GM18951 (cell line): ENCODE data around the gene SEC24B.

ENCODE experiments used
- POLR2A ChIP-seq: IDR thresholded peaks from 4 replicates; pipeline ENCODE4 v1.6.1; 2011; ENCODE audit warnings: mild to moderate bottlenecking; ENCODE audit not compliant: insufficient read length, insufficient read depth; ENCODE audit errors: extremely low read depth
- in situ Hi-C: fragments of 300-500 bp; cut with MboI; formaldehyde crosslinking; loops from one replicate; pipeline ENCODE4 v1.12.0; 2022; ENCODE audit warnings: low sequenced_read_pairs, mixed read lengths, inconsistent platforms; ENCODE audit not compliant: unreplicated experiment

SEC24B gene

DNA sequence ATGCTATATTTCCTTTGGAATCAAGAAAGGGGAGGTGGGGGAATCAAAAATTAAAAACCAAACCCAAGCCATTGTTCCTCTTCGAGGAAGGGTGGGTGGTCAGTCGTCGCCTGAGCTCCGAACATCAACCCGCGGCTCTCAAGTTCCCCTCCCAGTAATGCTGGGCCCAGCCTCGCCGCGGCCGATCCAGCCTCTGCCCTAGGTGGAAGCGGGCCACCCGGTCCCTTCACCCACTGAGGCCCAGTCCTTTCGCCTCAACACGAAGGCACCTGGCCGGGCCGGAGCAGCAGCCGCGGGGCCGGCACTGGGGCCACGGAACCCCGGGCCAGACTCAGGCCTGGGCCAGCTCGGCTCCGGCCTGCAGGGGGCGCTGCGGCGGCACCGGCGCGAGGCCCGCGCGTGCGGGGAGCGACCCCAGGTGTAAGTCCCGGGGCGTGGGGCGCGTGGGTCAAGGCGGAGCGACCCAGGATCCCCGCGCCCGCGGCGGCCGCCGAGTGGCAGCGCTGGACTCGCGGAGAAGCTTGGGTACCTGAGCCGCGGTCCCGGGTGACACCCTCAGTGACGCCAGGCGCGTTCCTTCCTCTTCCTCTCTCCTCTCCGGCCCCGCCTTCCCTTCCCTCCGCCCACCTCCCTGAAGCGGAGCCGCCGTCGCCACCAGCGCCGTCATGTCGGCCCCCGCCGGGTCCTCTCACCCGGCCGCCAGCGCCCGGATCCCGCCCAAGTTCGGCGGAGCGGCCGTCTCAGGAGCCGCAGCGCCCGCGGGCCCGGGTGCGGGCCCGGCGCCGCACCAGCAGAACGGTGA, at the start of gene SEC24B:
Gene SEC24B, plus strand, starts transcription at position 611 of the 802 bp plus-strand sequence. Its CDS starts 55 bp downstream, at position 666.
- TF ChIP-seq POLR2A: peak; percentile 83
- in situ Hi-C loops: loop anchor here (25.0 kb wide), 1 partner anchor 229 kb away; no protein-coding TSS in a partner anchor

DNA sequence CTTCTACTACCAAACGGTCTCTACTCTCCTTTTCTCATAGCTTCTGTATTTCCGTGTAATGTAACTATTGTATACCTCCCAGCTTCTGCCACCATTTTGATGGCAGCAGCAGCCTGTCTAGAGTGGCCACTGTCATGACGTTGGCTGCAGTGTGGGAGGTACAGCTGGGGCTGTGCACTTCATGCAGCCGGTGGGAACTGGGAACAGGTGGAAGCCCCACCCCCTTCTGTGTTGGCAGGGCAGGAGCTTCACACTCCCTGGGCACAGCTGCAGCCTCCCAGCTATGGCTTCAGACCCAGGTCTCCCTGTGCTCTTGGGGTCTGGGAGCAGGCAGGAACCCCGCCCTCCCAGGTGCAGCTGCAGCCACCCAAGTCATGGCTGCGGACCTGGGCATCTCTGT, 49.8 kb upstream of the SEC24B start:
- in situ Hi-C loops: no loop called here
- TF ChIP-seq POLR2A: no peak

DNA sequence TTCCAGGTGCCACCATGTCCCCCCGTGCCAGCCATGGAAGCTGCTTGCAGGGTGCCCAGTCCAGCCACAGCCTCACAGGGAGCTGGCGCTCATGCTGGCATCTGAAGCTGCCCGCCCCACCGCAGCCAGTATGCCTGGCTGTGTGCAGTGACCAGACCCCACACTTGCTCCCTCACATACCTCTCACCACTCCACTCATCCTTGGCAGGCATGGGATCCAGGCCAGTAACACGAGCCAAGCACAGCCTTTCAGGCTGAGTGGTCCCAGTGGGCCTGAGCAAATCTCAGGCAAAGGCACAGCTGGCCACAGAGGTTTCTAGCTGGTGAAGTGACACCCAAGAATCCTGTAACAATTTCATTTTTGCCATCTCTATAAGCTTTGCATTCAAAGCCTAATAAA, 48.4 kb upstream of the SEC24B start:
- in situ Hi-C loops: no loop called here

DNA sequence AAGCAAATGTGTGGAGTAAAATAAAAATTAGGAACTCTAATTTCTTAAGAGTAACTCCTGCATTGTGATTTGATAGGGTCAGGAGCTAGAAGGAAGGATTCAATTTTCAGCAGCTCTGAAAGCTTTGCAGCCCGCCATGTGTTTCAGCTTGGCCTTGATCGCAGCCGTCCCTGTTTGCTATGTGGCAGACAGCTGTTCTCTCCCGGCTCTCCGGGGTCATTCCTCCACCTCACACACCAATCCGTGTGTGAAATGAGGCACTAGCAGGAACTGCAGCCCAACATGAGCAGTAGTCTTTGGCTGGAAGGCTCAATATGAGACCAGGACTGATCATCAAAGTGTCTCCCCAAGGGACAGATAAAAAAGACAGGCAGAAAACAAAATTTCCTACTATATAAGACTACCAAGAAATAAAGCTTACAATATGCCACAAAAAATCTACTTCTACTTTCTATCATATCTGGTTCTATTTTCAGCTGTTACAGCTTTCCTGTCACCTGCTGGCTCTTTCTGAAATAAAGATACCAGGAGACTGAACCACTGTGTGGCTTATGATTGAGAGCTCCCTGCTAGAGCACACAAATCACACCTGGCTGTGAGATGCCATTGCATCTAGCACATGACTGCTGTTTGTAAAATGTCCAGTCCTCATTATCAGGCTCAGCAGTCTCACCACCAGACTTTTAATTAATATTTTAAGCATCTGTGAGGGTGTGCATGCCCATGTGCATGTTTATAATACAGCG, 44.1 kb upstream of the SEC24B start:
- in situ Hi-C loops: no loop called here

More for the DNA sequence above, 48.4 kb upstream of the SEC24B start:
- TF ChIP-seq POLR2A: no peak

DNA sequence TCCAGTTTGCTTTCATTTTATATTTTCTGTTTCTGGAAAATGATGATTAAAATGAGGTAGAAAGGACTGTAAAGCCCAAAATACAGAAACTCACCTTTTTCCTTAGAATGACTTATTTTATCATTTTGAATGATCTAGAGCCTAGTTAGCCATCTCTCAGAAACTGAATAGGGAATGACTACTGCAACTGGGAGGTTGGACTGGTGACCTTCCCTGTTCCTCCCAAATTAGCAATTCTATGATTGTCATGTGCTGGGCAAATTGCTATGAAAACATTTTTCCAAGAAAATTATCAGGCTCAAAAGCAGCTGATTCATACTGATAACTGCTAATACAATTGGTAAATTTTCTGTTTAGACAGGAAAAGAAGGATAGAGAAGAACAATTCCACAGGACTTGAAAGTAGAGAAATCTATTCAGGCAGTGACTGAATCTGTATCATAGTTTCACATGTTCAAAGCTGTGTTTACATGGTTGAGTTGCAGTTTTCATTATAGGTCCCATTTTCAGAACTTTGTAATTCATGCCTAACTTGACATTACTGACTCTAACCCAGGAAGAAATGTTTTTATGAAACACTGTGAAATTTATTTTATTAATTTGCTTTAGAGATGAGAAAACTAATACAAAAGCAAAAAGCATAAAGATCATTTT, 43.4 kb upstream of the SEC24B start:
- in situ Hi-C loops: no loop called here
- TF ChIP-seq POLR2A: no peak

More for the DNA sequence above, 44.1 kb upstream of the SEC24B start:
- TF ChIP-seq POLR2A: no peak

DNA sequence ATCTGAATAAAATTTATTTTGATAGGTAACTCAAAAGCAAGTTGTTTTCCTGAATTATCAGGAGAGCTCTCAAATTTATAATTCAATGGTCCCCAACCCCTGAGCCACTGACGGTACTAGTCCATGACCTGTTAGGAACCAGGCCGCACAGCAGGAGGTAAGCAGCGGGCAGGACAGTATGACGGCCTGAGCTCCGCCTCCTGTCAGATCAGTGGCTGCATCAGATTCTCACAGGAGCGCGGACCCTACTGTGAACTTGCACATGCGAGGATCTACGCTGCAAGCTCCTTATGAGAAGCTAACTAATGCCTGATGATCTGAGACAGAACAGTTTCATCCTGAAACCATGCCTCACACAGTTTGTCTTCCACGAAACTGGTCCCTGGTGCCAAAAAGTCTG, 37.9 kb upstream of the SEC24B start:
- in situ Hi-C loops: no loop called here
- TF ChIP-seq POLR2A: no peak

DNA sequence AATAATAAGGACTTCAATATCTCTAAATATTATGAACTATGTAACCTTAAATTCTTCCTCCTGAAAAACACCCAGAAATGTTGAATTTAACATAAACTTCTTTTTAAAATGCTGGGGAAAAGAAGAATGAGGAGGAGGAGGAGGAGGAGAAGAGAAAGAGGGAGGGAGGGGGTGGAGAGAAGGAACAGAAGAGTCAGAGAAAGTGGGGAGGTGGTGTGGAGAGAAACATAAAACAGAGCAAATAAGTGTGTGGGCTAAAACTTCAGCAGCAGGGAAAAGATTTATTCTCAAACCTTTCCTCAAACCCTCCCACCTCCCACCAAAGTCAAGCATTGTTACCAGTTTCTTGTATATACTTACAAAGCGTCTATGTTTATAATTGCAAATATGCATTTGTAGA, 34.7 kb upstream of the SEC24B start:
- in situ Hi-C loops: no loop called here
- TF ChIP-seq POLR2A: no peak

DNA sequence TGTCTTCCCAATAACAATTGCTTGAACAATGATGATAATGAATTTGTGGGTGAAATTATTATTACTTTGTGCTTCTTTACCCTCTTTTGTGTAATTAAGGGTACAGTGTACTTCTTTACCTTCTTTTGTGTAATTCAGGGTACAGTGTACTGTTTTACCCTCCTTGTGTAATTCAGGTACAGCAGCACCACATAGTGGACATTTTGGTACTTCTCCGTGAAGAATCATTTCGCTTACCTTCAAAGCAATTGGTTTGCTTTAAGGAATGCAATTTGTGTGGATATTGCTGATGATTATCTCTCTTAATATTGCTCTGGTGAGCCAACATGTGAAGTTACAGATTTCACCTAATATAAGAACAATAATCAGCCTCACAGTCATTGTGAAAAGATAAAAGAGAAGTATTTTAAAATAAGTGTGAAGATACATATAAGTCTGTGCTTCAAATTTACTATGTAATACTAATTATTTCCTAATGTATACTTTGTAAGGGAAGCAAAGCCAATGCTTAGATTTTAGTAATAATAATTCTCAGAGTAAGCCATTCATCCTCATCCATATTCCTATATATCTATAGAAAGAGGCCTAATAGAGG, 27.2 kb upstream of the SEC24B start:
- in situ Hi-C loops: no loop called here
- TF ChIP-seq POLR2A: no peak

DNA sequence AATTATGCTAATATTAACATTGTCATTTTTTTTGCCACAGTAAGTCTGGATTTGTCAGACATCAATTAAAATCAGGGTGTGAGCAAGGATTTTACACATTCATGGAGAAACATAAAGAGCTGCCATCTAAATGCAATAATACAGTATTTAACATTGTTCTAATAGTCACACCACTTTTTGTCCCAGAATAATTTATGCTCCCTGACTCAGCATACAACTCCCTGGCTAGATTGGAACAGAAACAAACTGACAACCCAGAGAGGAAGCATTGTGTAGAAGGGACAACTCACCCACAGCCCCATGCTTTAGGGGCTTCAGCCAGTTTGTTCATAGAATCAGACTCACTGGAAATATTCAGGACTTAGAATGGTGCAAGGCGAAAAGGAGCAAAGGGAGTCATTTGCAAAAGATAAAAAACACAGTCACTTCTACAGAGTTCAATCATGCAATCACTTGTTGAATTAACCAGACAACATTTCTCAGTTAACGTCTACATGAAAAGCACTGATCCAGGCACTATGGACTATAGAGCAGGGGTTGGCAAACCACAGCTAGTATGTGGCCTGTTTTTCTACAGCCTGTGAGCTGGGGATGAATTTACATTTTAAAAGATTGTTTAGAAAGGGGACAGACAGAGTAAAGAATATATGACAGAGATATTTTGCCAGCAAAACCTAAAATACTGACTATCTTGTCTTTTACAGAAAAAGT, 26.4 kb upstream of the SEC24B start:
- in situ Hi-C loops: no loop called here
- TF ChIP-seq POLR2A: no peak

DNA sequence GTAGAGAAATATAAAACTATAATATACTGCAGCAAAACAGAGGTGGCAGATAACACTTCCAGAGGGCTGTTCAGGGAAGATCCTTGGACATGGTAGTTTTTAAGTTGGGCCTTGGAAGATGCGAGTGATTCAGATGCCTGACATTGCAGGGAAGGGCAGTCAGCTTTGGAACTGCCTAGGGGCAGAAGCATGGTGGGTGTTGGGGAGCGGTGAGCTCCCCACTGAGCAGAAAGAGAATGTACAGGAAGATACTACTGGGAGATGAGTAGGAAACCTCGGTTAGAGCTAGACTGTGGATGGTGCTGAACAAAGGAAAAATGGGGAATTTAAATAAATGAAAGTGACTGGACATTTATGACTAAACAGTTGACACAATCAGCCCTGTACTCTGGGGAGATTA, 24.9 kb upstream of the SEC24B start:
- in situ Hi-C loops: no loop called here
- TF ChIP-seq POLR2A: no peak

DNA sequence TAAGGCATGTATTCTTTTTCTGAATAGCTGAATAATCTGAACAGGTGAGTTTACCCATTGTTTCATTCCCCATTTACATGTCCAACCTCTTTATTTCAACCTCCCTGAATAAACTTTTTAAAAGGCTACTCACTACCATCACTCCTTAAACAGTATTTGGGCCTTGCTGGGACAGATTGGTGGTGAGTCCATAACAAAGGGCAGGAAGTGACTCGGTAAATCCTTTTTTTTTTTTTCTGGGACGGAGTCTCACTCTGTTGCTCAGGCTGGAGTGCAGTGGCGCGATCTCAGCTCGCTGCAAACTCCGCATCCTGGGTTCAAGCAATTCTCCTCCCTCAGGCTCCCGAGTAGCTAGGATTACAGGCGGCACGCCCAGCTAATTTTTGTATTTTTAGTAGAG, 23.4 kb upstream of the SEC24B start:
- no peak for TF ChIP-seq POLR2A
- in situ Hi-C loops: loop anchor here (10.0 kb wide), 1 partner anchor 565 kb away; no protein-coding TSS in a partner anchor

DNA sequence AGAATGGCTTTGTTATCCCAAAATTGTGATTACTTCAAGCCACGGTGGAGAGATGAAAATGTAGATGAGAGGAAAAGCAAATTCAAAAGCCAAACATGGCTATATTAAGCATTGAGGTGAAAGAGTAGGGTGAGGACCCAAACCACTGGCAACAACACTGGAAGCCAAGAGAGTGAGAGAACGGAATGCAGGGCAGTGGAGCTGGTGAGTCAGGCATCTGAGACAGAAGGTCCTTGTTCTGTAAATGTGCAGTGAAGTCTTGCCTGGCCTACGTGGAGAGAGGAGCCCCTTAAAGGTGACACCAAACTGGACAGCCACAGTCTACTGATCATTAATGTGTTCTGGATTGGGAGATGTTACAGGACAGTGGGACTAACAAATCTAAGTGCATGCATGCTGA, 22.8 kb upstream of the SEC24B start:
- in situ Hi-C loops: loop anchor here (10.0 kb wide), 1 partner anchor 564 kb away; no protein-coding TSS in a partner anchor
- TF ChIP-seq POLR2A: no peak

DNA sequence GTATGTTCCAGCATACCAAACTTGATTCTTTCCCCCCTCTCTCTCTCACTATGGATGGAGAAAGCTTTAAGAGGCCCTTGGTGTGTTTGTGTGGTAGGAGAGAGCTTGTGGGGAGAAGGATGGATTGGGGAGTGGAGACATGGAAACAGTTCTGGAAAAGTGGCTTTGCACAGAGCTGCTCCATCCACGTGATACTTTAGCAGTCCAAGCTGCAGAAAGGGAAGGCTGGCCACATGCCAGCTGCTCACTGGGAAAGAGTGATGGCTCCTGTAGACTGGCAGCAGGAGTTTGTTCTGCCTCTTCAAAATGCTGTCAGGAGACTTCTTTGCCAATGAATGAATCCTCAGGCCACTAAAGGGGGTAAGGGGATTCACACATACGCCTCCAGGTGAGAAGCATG, 21.7 kb upstream of the SEC24B start:
- in situ Hi-C loops: loop anchor here (10.0 kb wide), 1 partner anchor 563 kb away; no protein-coding TSS in a partner anchor

More for the DNA sequence above, 21.7 kb upstream of the SEC24B start:
- TF ChIP-seq POLR2A: no peak
